GM19463 (cell line): ENCODE measurements around the gene PLCE1.
"Not testable (repeated sequence)": the region's sequence is repeated elsewhere in the genome, so short reads cannot be mapped to it uniquely, and the experiment has no call there.

Experiments
- ATAC-seq: cut with Tn5 transposase; IDR thresholded peaks from one replicate; pipeline ENCODE4 v1.9.1; 2021; ENCODE audit warnings: mild to moderate bottlenecking, moderate library complexity; ENCODE audit not compliant: unreplicated experiment

The PLCE1 gene

GRCh38 chr10:93993782-93994437 lies at the start of gene PLCE1:
TSS of gene PLCE1 (plus strand) at chr10:93993931. CDS start at chr10:94031047, 37,116 bp downstream.
- ATAC-seq, result peak; percentile 75

- ATAC-seq, result no peak
Observed at GRCh38 chr10:93945819-93946218, 47.9 kb upstream of the PLCE1 start.

GRCh38 chr10:93947055-93947454 lies 46.7 kb upstream of the PLCE1 start:
- ATAC-seq, result no peak

GRCh38 chr10:93947524-93947923 lies 46.2 kb upstream of the PLCE1 start:
- ATAC-seq, result no peak

- ATAC-seq, result no peak
Observed at GRCh38 chr10:93951905-93952304, 41.8 kb upstream of the PLCE1 start.

DNA sequence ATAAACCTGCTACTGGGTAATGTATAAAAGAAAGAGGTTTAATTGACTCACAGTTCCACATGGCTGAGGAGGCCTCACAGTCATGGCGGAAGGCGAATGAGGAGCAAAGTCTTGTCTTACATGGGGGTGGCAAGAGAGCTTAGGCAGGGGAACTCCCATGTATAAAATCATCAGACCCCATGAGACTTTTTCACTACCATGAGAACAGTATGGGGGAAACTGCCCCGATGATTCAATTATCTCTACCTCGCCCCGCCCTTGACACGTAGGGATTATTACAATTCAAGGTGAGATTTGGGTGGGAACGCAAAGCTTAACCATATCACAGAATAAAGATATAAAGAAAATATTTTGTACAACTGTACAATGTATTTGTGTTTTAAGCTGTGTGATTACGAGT lies 39.4 kb upstream of the PLCE1 start:
- no peak for ATAC-seq

GRCh38 chr10:93954726-93955363 lies 38.9 kb upstream of the PLCE1 start:
- no peak for ATAC-seq

GRCh38 chr10:93958834-93959233 lies 34.9 kb upstream of the PLCE1 start:
- ATAC-seq, result no peak

- ATAC-seq, result not testable (repeated sequence)
Observed at GRCh38 chr10:93960988-93961387, 32.7 kb upstream of the PLCE1 start.

DNA sequence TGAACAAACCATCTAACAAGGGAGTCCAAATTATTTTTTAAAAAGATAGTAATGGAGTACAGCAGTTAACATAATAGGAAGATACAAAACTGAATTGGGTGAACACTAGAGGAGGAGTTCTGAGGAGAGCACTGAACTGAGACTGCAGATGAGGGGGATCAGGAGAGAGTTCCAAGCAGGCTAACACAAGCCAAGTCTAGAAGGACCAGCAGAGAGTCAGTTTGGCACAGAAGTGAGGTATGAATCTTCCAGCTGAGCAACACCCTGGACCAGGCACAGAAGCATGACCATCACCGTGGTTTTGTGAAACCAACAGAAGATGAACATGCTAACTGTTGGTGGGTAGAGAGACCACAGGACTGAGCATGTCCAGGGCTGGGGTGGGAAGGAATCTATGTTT lies 30.8 kb upstream of the PLCE1 start:
- no peak for ATAC-seq

GRCh38 chr10:93963434-93963833 lies 30.3 kb upstream of the PLCE1 start:
- no peak for ATAC-seq

- ATAC-seq, result no peak
Observed at GRCh38 chr10:93965911-93966310, 27.8 kb upstream of the PLCE1 start.

- no peak for ATAC-seq
Observed at GRCh38 chr10:93967756-93968155, 26.0 kb upstream of the PLCE1 start.

GRCh38 chr10:93968540-93968945 lies 25.2 kb upstream of the PLCE1 start:
- no peak for ATAC-seq

GRCh38 chr10:93970433-93971010 lies 23.2 kb upstream of the PLCE1 start:
- ATAC-seq, result not testable (repeated sequence)

DNA sequence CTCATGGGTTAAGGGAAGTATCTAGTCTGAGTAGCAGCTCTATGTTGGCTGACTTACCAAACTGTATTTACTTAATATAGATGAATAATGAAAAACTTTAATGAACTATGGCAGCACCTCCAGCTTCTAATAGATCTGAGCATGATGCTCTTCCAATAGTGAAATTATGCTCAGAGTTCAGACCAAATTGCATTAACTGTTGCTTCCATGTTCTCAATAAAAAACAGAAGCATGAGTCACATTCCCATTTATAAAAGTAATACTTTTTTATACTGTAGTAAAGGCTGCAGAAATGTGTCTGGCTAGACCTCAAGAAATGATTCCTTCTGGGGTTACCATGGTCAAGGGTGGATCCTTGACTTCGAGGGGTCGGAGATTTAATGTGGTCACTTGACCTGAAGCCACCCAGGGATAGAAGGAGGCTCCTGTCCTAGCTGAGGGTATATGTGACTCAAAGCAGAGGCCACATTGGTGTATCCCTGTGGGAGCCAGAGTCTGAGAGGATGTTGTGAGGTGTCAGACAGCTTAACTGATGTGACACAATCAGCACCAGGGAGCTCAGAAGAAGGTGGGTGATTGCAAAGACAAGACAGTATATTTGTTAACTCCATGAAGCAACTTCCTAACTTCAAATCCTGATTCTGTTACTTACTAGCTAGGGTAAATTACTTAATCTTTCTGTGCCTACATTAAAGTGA lies 19.8 kb upstream of the PLCE1 start:
- no peak for ATAC-seq

- ATAC-seq, result no peak
Observed at GRCh38 chr10:93977442-93977841, 16.3 kb upstream of the PLCE1 start.

GRCh38 chr10:93980486-93980885 lies 13.2 kb upstream of the PLCE1 start:
- ATAC-seq, result no peak

DNA sequence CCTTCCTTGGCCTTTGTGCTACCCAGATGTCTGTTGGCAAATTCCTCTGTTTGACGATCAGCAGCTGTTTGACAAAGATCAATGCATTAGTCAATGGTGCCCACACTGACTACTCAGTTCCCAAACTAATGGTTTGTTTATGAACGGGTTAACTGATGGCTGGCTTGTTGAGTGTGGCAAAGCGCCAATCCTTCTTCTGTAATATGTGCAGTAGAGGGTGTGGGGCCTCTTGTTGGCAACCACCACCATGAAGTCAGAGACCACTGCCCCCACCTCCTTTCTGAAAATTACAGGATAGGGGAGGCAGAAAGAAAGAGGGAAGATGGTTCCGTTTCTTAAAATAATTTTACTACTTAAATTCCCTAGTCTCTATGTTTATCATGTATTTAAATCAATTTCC lies 2.6 kb upstream of the PLCE1 start:
- ATAC-seq, result no peak

DNA sequence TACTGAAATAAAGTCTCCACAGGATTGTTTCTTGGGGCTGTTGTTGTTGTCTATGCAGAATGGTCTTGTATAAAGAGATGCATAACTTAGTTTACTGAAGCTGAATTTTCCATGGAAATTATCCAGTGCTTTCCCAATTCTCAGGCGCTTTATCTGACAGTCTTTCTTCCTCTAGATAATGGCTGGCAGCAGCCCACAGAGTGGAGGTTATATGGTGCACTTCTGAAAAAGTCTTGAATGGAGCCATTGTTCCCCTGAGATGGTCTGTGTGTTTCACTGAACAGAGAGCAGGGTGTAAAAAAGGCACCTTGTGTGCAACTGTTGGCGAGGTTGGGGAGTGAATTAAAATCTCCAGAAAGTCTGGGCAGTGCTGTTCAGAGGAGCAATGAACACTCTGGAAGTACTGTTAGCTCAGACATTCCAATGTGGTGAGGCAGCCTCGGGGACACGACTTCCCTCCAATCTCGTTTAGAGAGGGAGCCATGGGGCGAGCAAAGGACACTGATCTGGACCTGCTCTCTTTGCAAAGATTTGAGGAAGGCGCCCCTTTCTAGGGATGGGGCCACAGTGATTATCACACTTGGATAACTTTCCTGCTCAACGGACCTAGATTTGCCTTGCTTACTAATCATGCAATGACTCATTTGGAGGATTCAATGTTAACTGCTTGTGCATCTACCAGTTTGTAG lies 2.0 kb upstream of the PLCE1 start:
- ATAC-seq, result no peak

DNA sequence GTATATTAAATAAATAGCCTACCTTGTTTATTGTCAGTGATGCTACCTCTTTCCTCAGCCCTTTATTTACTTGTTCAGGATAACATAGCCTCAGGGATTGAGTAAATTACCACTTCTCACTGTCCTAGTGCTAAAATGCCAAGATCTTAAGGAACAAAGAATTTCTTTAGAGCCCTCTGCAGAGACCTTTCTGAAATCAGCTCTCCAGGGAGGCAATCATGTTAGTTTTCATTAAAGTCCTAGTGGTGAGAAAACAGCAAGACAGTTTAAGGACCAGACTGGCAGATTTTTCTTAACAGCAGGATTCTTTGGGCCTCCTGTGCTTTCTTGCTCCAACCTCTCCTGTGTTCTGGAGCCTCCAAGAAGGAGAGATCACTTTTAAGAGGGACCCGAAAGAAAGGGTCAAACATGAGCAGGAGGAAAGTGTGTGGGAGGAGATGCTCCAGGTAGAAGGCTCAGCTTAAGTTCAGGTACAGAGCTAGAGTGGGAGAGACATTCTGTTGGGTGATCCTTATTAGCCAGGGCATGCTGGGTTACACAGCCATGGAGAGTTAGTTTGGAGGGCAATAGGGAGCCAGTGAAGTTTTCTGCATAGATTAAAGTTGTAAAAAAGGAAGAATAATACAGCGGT lies 1.2 kb upstream of the PLCE1 start:
- ATAC-seq, result no peak
